HL-60 (cell line): ENCODE results near the gene ACYP2.

Experiments used
- DNase-seq, 2 experiments: peaks; one replicate each; pipeline ENCODE4 v3.0.0-alpha.2; 2010 to 2020; ENCODE audit warnings: low read depth in 1 of 2, low spot score in 1 of 2
- H3K27ac ChIP-seq: fragments of 250-450 bp; sonication (Bioruptor Pico); replicated peaks from 2 replicates; pipeline ENCODE4 v1.5.1; 2020; ENCODE audit warnings: mild to moderate bottlenecking, moderate library complexity
- H3K27me3 ChIP-seq: fragments of 250-450 bp; sonication (Bioruptor Pico); 2 replicates; pipeline ENCODE4 v1.5.1; 2021; ENCODE audit warnings: mild to moderate bottlenecking, moderate library complexity; ENCODE audit not compliant: insufficient read depth, poor library complexity, severe bottlenecking
- H3K4me3 ChIP-seq: replicated peaks from 2 replicates; pipeline ENCODE4 v1.5.1; 2011; ENCODE audit warnings: mild to moderate bottlenecking, control low read depth, low read length; ENCODE audit not compliant: insufficient read depth
- GABPA ChIP-seq: IDR thresholded peaks from 2 replicates; pipeline ENCODE4 v1.6.1; 2012; ENCODE audit warnings: low read depth
- POLR2AphosphoS5 ChIP-seq: IDR thresholded peaks from 2 replicates; pipeline ENCODE4 v1.6.1; 2012; ENCODE audit warnings: low read depth
- SPI1 ChIP-seq: IDR thresholded peaks from 2 replicates; pipeline ENCODE4 v1.6.1; 2012; ENCODE audit warnings: low read depth, mild to moderate bottlenecking, borderline replicate concordance
- TF ChIP-seq, protein P1 (sequence below): IDR thresholded peaks from one replicate; pipeline ENCODE4 v1.5.1; 2011; ENCODE audit warnings: low read length, control low read depth, inconsistent platforms; ENCODE audit not compliant: insufficient read depth
- TF ChIP-seq, protein P2 (sequence below): IDR thresholded peaks from 2 replicates; pipeline ENCODE4 v1.6.1; 2012; ENCODE audit warnings: low read depth; ENCODE audit not compliant: insufficient replicate concordance

ACYP2 gene

DNA sequence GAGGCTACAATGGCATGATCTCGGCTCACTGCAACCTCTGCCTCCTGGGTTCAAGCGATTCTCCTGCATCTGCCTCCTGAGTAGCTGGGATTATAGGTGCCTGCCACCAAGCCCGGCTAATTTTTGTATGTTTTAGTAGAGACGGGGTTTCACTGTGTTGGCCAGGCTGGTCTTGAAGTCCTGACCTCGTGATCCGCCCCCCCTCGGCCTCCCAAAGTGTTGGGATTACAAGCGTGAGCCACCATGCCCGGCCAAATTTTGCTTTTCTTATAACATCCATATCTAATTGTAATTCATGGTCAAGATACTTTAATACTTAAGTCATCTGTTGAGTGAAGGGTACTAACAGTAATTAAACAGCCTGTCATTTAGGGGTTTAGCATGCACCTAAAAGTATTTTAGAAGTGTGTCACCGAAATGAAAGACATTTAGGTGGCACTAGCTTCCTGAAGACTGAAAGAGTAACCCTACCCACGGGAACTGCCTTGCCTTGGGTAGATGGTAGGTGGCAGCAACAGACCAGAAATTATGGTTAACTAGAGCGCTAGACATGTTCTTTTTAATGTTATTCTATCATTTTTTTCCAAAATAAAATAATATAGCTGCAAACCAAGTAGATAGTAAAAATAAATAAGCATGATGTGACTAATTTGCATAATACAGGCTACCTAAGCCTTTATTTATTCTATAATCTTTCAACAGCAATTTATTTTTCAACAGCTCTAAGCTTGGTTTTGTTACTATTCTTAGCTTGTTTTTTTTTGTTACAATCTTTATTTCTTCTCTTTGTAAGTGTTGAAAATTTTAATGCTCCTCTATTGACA, 8.6 kb upstream of the ACYP2 start:
- Histone ChIP-seq H3K27ac (no peak overlapping the region), H3K4me3 (no peak overlapping the region), H3K27me3 (no peaks in the 10 kb centered on the region)
- peak; percentile 12 to 54 for DNase-seq
- TF ChIP-seq GABPA (no peak), SPI1 (peak; percentile 13; the same call in 1 of the 2 replicates), POLR2AphosphoS5 (no peak)
- TF ChIP-seq, protein P1, sequence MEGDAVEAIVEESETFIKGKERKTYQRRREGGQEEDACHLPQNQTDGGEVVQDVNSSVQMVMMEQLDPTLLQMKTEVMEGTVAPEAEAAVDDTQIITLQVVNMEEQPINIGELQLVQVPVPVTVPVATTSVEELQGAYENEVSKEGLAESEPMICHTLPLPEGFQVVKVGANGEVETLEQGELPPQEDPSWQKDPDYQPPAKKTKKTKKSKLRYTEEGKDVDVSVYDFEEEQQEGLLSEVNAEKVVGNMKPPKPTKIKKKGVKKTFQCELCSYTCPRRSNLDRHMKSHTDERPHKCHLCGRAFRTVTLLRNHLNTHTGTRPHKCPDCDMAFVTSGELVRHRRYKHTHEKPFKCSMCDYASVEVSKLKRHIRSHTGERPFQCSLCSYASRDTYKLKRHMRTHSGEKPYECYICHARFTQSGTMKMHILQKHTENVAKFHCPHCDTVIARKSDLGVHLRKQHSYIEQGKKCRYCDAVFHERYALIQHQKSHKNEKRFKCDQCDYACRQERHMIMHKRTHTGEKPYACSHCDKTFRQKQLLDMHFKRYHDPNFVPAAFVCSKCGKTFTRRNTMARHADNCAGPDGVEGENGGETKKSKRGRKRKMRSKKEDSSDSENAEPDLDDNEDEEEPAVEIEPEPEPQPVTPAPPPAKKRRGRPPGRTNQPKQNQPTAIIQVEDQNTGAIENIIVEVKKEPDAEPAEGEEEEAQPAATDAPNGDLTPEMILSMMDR, result peak; percentile 59
- TF ChIP-seq, protein P2, sequence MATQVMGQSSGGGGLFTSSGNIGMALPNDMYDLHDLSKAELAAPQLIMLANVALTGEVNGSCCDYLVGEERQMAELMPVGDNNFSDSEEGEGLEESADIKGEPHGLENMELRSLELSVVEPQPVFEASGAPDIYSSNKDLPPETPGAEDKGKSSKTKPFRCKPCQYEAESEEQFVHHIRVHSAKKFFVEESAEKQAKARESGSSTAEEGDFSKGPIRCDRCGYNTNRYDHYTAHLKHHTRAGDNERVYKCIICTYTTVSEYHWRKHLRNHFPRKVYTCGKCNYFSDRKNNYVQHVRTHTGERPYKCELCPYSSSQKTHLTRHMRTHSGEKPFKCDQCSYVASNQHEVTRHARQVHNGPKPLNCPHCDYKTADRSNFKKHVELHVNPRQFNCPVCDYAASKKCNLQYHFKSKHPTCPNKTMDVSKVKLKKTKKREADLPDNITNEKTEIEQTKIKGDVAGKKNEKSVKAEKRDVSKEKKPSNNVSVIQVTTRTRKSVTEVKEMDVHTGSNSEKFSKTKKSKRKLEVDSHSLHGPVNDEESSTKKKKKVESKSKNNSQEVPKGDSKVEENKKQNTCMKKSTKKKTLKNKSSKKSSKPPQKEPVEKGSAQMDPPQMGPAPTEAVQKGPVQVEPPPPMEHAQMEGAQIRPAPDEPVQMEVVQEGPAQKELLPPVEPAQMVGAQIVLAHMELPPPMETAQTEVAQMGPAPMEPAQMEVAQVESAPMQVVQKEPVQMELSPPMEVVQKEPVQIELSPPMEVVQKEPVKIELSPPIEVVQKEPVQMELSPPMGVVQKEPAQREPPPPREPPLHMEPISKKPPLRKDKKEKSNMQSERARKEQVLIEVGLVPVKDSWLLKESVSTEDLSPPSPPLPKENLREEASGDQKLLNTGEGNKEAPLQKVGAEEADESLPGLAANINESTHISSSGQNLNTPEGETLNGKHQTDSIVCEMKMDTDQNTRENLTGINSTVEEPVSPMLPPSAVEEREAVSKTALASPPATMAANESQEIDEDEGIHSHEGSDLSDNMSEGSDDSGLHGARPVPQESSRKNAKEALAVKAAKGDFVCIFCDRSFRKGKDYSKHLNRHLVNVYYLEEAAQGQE, result no peak

DNA sequence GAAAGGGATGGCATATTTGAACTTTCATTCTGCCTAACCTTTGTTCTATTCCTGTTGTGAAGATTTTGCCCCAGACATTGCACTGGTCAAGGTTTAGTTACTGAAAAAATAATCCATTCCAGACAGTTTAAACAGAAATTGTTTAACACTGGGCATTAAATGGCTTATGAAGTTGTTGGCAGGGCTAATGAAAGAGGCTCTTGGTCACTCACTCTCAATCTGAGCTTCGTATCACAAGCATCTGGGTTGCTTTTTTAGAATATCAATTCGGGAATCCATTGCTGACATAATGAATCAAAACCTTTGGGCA, 8.0 kb upstream of the ACYP2 start:
- DNase-seq, result no peak
- H3K4me3 ChIP-seq, result no peak overlapping the region
- H3K27me3 ChIP-seq, result no peaks in the 10 kb centered on the region
- TF ChIP-seq SPI1, result no peak
- TF ChIP-seq, protein P1, result no peak
- TF ChIP-seq, protein P2, result no peak
- no peak for TF ChIP-seq POLR2AphosphoS5
- no peak for TF ChIP-seq GABPA
- H3K27ac ChIP-seq, result no peak overlapping the region

DNA sequence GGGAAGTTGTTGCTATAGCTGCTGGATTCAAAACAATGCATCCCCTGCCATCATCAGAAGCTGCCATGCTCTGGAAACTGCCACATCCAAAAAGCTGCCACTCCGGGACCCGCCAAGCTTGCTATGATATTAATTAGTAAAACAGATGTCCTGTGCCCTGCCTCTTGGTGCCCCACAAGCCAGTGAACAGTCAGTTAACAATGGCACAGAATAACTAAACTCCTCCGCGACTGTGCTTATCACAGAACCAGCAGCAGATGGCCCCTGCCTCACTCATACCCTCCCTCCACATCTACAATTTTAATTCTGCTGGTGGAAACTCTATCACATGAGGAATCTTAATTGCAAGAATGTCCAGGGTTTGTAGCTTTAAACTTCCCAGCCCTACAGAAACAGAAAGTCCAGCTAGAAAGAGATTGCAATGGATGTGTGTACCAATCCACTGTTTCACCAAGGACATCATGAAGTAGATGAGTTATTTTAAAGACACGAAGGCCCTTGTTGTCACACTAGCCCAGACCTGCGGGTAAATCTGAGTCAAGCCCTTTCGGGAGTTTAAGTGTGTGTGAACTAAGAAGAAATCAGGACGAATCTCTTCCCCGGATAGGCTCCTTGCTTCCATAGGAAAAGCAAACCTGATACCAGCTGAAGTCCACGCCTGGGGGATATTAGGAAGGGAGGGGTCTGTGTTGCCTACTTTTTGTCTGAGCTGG, 7.4 kb upstream of the ACYP2 start:
- H3K27me3 ChIP-seq, result no peaks in the 10 kb centered on the region
- TF ChIP-seq SPI1, result no peak
- TF ChIP-seq, protein P1, result no peak
- TF ChIP-seq POLR2AphosphoS5, result no peak
- no peak for TF ChIP-seq GABPA
- TF ChIP-seq, protein P2, result no peak
- no peak overlapping the region for H3K27ac ChIP-seq
- DNase-seq, result no peak
- H3K4me3 ChIP-seq, result no peak overlapping the region
